Amniotic stem cell (primary cell): ENCODE data around the gene SLC5A5.

Experiments
- DNase-seq: peaks from one replicate; lab custom pipeline; 2025; lab: John Stamatoyannopoulos, UW

SLC5A5 gene

GRCh38 chr19:17847538-17848366 lies 24.0 kb upstream of the SLC5A5 start, which contains the start of gene JAK3:
TSS of gene JAK3 (minus strand) at chr19:17847982. CDS start at chr19:17844417, 3,565 bp downstream.
- no peak for DNase-seq

- no peak for DNase-seq
These were observed 23.0 kb upstream of the SLC5A5 start for GRCh38 chr19:17848595-17849292.

- DNase-seq: no peak
These were observed 17.7 kb upstream of the SLC5A5 start for GRCh38 chr19:17854061-17854460.

- DNase-seq: no peak
These were observed 16.2 kb upstream of the SLC5A5 start for GRCh38 chr19:17855280-17856152.

- DNase-seq: peak; percentile 99
These were observed 12.0 kb upstream of the SLC5A5 start, which contains the start of gene RPL18A for GRCh38 chr19:17859533-17860330. TSS of gene RPL18A (plus strand) at chr19:17859910. CDS start at chr19:17859957, 47 bp downstream.

GRCh38 chr19:17860331-17860992 lies 11.3 kb upstream of the SLC5A5 start:
- DNase-seq: no peak

- DNase-seq: no peak
These were observed 10.8 kb upstream of the SLC5A5 start for GRCh38 chr19:17860993-17861360.

GRCh38 chr19:17861542-17862402 lies 10.0 kb upstream of the SLC5A5 start:
- DNase-seq: no peak

GRCh38 chr19:17862711-17863519 lies 8.8 kb upstream of the SLC5A5 start:
- DNase-seq: no peak

- no peak for DNase-seq
These were observed 8.1 kb upstream of the SLC5A5 start for GRCh38 chr19:17863520-17864182.

- DNase-seq: no peak
These were observed 6.1 kb upstream of the SLC5A5 start for GRCh38 chr19:17865364-17866311.

- no peak for DNase-seq
These were observed 5.3 kb upstream of the SLC5A5 start for GRCh38 chr19:17866312-17866963.

GRCh38 chr19:17866964-17867486 lies 4.7 kb upstream of the SLC5A5 start:
- no peak for DNase-seq

- no peak for DNase-seq
These were observed 3.1 kb upstream of the SLC5A5 start for GRCh38 chr19:17868669-17869068.

GRCh38 chr19:17869114-17869608 lies 2.6 kb upstream of the SLC5A5 start:
- no peak for DNase-seq
